ENCODE data around the gene KMT5B. TPM values are rescaled to one million over a fixed set of nuclear protein-coding genes. Genes with fewer than 3 reads are reported as not detected.

KMT5B gene
- total RNA-seq, 1 donor from 2014 or later = 23.7 TPM

- ATAC-seq = no peak
Measured at GRCh38 chr11:68179847-68180246, 33.2 kb downstream of the KMT5B start.

- ATAC-seq = no peak
Measured at GRCh38 chr11:68177877-68178276, 35.2 kb downstream of the KMT5B start.

GRCh38 chr11:68173926-68174325 lies 39.2 kb downstream of the KMT5B start:
- ATAC-seq = no peak

GRCh38 chr11:68169442-68169841 lies 43.7 kb downstream of the KMT5B start:
- ATAC-seq = no peak

GRCh38 chr11:68168694-68169093 lies 44.4 kb downstream of the KMT5B start:
- ATAC-seq = no peak

DNA sequence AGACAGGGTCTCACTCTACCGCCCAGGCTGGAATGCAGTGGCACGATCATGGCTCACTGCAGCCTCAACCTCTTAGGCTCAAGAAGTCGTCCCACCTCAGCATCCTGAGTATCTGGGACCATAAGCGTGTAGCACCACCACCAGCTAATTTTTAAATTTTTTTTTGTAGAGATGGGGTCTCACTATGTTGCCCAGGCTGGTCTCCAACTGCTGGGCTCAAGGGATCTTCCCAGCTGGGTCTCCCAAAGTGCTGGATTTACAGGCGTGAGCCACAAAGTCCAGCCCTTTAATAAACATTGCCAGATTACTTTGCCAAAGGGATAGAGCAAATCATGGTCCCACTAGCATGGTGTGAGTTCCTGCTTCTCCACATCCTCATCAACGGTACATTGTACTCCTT lies 45.6 kb downstream of the KMT5B start:
- ATAC-seq = no peak

- no peak for ATAC-seq
Measured at GRCh38 chr11:68166969-68167368, 46.1 kb downstream of the KMT5B start.

- no peak for ATAC-seq
Measured at GRCh38 chr11:68165601-68166000, 47.5 kb downstream of the KMT5B start.

DNA sequence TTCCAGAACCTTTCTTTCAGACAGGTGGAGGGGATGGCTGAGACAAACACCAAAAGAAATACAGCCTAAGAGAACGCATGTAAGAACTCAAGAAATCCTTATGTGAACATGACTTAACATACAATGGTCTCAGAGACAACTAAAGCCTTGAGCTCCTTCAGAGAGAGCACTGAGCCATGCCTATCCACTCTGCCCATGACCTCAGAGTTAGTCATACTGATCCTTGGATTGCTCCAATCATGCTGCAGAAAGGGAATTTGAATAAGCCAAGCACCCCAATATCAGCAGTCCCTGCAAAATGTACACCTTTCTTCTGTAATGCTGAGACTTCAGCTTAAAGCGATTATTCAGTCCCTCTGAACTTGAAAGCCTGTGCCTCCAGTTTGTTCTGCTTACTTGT lies 48.7 kb downstream of the KMT5B start:
- ATAC-seq = peak; percentile 91

DNA sequence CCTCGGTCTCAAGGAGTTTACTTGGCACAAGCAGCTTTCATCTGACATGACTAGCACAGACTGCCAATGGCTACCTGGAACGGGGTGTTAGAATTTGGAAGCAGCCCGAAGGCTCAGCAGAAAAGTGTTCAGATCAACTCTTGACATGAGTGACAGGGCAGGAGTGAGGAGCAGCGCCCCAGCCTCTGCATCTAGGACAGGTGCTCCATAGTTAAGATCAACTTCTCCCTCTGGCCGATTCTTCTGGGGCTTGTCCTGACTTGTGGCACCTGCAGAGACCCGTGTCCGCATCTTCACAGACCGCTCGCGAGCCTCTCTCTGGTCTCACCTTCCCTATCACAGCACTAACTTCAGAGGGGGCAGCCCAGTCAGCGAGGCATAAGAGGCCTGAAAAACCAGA lies 49.4 kb downstream of the KMT5B start:
- no peak for ATAC-seq

DNA sequence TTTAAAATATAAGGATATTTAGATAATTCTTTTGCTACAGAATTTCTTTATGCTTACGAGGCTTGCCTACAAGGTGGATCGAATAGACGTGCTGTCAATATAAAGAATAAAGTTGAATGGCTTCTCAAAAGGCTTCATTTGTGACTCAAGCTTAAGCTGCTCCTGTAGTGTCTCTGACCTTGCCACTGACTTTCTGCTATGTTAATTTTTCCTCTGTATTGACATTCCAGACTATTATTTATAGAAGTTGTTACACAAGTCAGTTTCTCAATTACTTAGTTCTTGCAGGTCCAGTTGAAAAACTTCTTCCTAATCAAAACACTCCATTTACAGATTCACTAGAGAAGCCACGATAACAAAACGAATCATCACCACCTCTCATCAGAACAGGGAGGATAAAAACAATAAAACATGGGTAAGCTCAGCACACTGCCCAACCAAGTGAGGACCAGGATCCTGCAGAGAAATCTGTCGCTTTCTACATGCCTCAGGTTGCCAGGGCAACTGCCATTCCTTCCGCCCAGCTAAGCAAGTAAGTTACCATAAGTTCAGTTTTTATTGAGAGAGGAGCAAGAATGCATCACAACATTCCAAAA lies 52.9 kb downstream of the KMT5B start:
- no peak for ATAC-seq

GRCh38 chr11:68159665-68160064 lies 53.4 kb downstream of the KMT5B start:
- no peak for ATAC-seq

DNA sequence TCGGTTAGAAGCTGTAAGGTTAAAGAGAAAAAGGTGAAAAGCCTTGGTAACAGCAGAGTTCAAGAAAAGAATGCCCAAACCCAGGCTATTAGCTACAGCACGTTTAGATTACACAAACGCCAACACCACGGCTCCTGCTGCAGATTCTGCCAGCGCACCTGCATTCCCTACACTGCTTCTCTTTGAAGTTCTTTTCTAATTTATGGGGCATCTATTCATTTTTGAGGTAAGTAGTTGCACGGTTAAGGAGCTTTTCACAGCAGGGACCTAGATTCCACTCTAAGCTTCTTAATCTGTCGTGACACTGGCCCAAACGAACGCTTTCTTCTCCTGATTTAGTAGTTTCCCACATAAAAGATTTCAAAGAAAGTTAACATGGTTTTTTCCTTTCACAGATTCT lies 53.9 kb downstream of the KMT5B start:
- no peak for ATAC-seq

DNA sequence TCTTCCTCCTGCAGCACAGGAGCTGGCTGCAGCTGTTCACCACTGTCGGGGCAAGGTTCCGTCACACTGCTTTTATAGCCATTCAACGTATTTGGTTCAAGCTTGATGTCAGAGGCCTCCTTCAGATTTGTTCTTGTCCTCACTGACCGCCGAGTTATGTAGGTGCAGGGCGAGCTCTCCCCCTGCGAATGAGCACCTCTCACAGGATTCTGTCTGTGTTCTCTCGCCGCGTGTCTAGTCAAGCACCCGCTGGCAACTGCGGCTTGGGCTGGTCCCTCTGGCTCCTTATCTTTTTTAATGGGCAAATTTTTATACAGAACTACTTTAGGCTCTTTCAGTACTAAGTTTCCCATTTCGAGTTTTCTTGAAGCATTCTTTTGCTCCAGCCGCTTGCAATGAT lies 54.5 kb downstream of the KMT5B start:
- no peak for ATAC-seq

DNA sequence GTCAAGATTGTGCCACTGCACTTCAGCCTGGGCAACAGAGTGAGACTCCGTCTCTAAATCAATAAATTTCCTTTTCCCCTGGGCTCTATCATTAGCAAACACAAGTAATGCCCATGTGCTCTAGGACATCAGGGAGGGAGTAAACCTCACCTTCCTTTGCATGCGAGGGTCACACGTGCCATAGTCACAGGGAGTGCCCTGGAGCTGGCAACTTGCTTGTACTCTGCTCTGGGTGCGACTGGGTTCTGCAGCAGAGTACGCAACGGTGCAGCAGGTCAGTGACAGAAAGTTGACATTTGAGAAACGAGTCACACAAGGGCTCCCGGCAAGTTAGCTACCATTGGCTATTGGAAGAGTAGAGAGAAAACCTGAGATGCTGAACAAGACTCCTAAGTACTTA lies 59.4 kb downstream of the KMT5B start:
- ATAC-seq = no peak

GRCh38 chr11:68150037-68150436 lies 63.1 kb downstream of the KMT5B start:
- ATAC-seq = no peak

GRCh38 chr11:68149417-68149816 lies 63.7 kb downstream of the KMT5B start:
- ATAC-seq = no peak

GRCh38 chr11:68148879-68149278 lies 64.2 kb downstream of the KMT5B start:
- no peak for ATAC-seq

DNA sequence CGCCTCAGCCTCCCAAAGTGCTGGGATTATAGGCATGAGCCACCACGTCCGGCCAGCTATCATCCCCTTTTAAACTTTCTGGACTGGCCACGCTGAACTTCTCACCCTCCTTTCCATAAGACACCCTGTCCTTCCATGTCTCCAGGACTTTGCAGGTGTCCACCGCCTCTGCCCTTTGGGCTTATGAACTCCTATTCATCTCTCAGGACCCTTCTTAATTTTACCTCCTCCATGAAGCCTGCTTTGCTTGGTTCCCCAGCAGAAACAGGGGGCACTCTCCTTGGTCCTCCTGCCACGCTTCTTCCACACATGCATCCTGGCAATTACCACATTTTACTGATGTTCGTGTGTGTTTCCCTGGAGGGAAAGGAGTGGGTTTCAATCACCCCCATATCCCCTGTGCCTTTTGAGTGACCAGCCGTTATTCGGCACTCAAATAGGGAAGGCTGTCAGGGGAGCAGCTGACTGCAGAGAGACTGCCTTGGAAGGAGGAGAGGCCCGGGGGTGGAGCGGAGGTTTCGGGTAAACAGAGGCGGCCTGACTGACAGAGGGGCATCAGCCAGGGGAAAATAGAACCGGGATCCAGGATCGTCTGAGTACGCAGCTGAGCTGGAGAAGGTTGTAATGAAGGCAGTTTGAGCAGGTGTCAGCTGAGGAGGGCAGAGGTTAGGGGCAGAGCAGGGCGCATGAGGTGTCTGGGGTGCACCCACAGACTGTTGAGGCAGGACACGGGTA lies 64.9 kb downstream of the KMT5B start:
- ATAC-seq = no peak

DNA sequence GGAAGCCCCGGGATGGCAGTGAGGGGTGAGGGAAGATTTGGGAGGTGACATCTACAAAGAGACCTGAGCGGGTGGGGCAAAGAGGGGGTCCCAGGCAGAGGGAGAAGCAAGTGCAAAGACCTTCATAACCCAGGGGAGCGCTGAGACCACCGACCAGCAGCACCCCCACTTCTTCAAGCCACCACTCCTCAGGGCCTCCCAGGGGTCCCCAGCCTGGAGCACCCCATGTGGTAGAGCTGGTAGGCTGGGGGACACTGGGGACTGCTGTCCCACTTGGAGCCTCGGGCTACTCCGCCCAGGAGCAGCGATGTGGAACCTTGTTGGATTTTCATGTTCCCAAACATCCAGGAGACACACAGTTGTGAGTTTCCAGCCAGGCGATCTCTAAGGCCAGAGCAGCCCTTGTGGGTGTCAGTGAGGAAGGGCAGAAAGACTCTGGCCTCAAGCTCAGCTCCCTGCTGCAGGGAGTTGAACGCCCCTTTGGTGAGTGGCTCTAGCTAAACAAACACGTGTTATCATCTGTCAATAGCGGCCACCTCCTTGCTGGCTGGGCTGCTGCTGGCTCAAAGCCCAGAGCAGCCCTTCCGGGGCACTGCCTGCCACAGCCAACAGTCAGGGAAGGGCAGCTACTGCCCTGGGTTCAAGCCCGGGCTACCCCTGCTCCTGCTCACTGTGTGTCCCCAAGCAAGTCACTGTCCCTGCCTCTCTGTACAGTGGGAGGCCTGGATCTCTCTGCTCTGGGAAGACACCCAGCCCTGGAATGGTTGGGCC lies 66.2 kb downstream of the KMT5B start:
- peak; percentile 28 for ATAC-seq

- peak; percentile 75 for ATAC-seq
Measured at GRCh38 chr11:68146010-68146540, 67.0 kb downstream of the KMT5B start.

- peak; percentile 32 for ATAC-seq
Measured at GRCh38 chr11:68145120-68145866, 67.8 kb downstream of the KMT5B start.

DNA sequence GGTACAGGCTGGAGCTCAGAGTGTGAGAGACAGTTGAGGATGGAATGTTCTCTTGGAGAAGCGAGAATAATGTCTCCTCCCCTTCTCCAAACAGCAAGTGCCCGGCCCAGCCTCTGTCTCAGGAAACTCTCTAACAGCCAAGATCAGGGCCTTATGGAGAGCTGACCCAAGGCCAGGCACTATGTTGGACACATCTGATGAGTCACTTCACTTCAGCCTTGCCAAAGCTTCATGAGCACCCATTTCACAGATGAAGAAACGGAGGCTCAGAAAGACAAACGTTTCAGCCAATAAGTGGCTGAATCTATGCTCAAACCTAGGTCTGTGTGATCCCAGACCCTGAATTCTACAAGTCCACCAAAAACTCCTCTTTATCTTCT lies 69.8 kb downstream of the KMT5B start:
- no peak for ATAC-seq
